ENCODE measurements around the gene VPS36. TPM values are rescaled to one million over a fixed set of nuclear protein-coding genes. Genes with fewer than 3 reads are reported as not detected.

VPS36 gene
- total RNA-seq, 1 donor: 35.8 TPM

- no peaks in the 10 kb centered on the region for H3K9me3 ChIP-seq (ENCODE audit: low read depth, low read length)
- H2AFZ ChIP-seq (ENCODE audit: low read length): no peak overlapping the region
- TF ChIP-seq CTCF (IDR thresholded peaks at IDR 0.05; ENCODE audit: extremely low read depth, low read depth, low read length): no peak
- no peaks in the 10 kb centered on the region for H3K4me1 ChIP-seq (ENCODE audit: insufficient read depth, low read length)
- H4K20me1 ChIP-seq (ENCODE audit: insufficient read depth, low read length): no peaks in the 10 kb centered on the region
- H3K27ac ChIP-seq (ENCODE audit: low read depth, low read length): no peak overlapping the region
- H3K27me3 ChIP-seq (ENCODE audit: insufficient read depth, low read length): no peaks in the 10 kb centered on the region
- no peak overlapping the region for H3K4me3 ChIP-seq (ENCODE audit: insufficient read depth, low read length)
- peaks cover 12% of the 10 kb centered on the region for H3K79me2 ChIP-seq (ENCODE audit: insufficient read depth, low read length)
- H3K4me2 ChIP-seq (ENCODE audit: insufficient read depth, low read length): no peak overlapping the region
- peaks cover 13% of the 10 kb centered on the region for H3K36me3 ChIP-seq (ENCODE audit: insufficient read depth, low read length)
- DNase-seq (ENCODE audit: insufficient read length, low spot score, missing footprints): no peak
Observed at GRCh38 chr13:52395704-52396103, 54.7 kb downstream of the VPS36 start.

- no peak overlapping the region for H3K27ac ChIP-seq (ENCODE audit: low read depth, low read length)
- H2AFZ ChIP-seq (ENCODE audit: low read length): no peak overlapping the region
- H3K79me2 ChIP-seq (ENCODE audit: insufficient read depth, low read length): peaks cover 19% of the 10 kb centered on the region
- no peak for DNase-seq (ENCODE audit: insufficient read length, low spot score, missing footprints)
- H3K4me2 ChIP-seq (ENCODE audit: insufficient read depth, low read length): no peak overlapping the region
- H3K4me3 ChIP-seq (ENCODE audit: insufficient read depth, low read length): no peak overlapping the region
- TF ChIP-seq CTCF (IDR thresholded peaks at IDR 0.05; ENCODE audit: extremely low read depth, low read depth, low read length): no peak
- H3K4me1 ChIP-seq (ENCODE audit: insufficient read depth, low read length): no peaks in the 10 kb centered on the region
- no peaks in the 10 kb centered on the region for H3K27me3 ChIP-seq (ENCODE audit: insufficient read depth, low read length)
- no peaks in the 10 kb centered on the region for H4K20me1 ChIP-seq (ENCODE audit: insufficient read depth, low read length)
- no peaks in the 10 kb centered on the region for H3K9me3 ChIP-seq (ENCODE audit: low read depth, low read length)
- H3K36me3 ChIP-seq (ENCODE audit: insufficient read depth, low read length): peaks cover 13% of the 10 kb centered on the region
Observed at GRCh38 chr13:52394586-52394985, 55.8 kb downstream of the VPS36 start.

- H3K27me3 ChIP-seq (ENCODE audit: insufficient read depth, low read length): no peaks in the 10 kb centered on the region
- no peaks in the 10 kb centered on the region for H4K20me1 ChIP-seq (ENCODE audit: insufficient read depth, low read length)
- peaks cover 21% of the 10 kb centered on the region for H3K79me2 ChIP-seq (ENCODE audit: insufficient read depth, low read length)
- H3K4me2 ChIP-seq (ENCODE audit: insufficient read depth, low read length): no peak overlapping the region
- no peaks in the 10 kb centered on the region for H3K9me3 ChIP-seq (ENCODE audit: low read depth, low read length)
- no peaks in the 10 kb centered on the region for H3K4me1 ChIP-seq (ENCODE audit: insufficient read depth, low read length)
- TF ChIP-seq CTCF (IDR thresholded peaks at IDR 0.05; ENCODE audit: extremely low read depth, low read depth, low read length): no peak
- H3K4me3 ChIP-seq (ENCODE audit: insufficient read depth, low read length): no peak overlapping the region
- no peak overlapping the region for H3K27ac ChIP-seq (ENCODE audit: low read depth, low read length)
- no peak overlapping the region for H2AFZ ChIP-seq (ENCODE audit: low read length)
- H3K36me3 ChIP-seq (ENCODE audit: insufficient read depth, low read length): peaks cover 13% of the 10 kb centered on the region
- DNase-seq (ENCODE audit: insufficient read length, low spot score, missing footprints): peak; percentile 68
Observed at GRCh38 chr13:52393572-52394357, 56.7 kb downstream of the VPS36 start.

- H3K9me3 ChIP-seq (ENCODE audit: low read depth, low read length): no peaks in the 10 kb centered on the region
- H3K4me2 ChIP-seq (ENCODE audit: insufficient read depth, low read length): no peak overlapping the region
- TF ChIP-seq CTCF (IDR thresholded peaks at IDR 0.05; ENCODE audit: extremely low read depth, low read depth, low read length): no peak
- H3K4me3 ChIP-seq (ENCODE audit: insufficient read depth, low read length): no peak overlapping the region
- no peak overlapping the region for H2AFZ ChIP-seq (ENCODE audit: low read length)
- H3K27ac ChIP-seq (ENCODE audit: low read depth, low read length): no peak overlapping the region
- H3K27me3 ChIP-seq (ENCODE audit: insufficient read depth, low read length): no peaks in the 10 kb centered on the region
- peaks cover 15% of the 10 kb centered on the region for H3K36me3 ChIP-seq (ENCODE audit: insufficient read depth, low read length)
- H3K79me2 ChIP-seq (ENCODE audit: insufficient read depth, low read length): peaks cover 21% of the 10 kb centered on the region
- H4K20me1 ChIP-seq (ENCODE audit: insufficient read depth, low read length): peaks cover 6% of the 10 kb centered on the region
- no peaks in the 10 kb centered on the region for H3K4me1 ChIP-seq (ENCODE audit: insufficient read depth, low read length)
- DNase-seq (ENCODE audit: insufficient read length, low spot score, missing footprints): no peak
Observed at GRCh38 chr13:52387721-52388120, 62.7 kb downstream of the VPS36 start.
